IgD-negative memory B cell (primary cell): ENCODE results near the gene VCAN. TPM values are rescaled to one million over a fixed set of nuclear protein-coding genes. Genes with fewer than 3 reads are reported as not detected.

Experiments used
- H3K27ac Mint-ChIP-seq, 3 donors: one replicate each; pipeline ENCODE4 v1.8.0; 2020 to 2022; ENCODE audit warnings: mild to moderate bottlenecking in 3 of 3, mixed read lengths in 3 of 3, moderate library complexity in 1 of 3
- H3K27me3 Mint-ChIP-seq: one replicate; pipeline ENCODE4 v1.8.0; 2021; ENCODE audit warnings: mixed read lengths
- H3K36me3 Mint-ChIP-seq: one replicate; pipeline ENCODE4 v1.8.0; 2020; ENCODE audit warnings: mild to moderate bottlenecking, mixed read lengths
- H3K4me1 Mint-ChIP-seq, 3 donors: one replicate each; pipeline ENCODE4 v1.8.0; 2020 to 2022; ENCODE audit warnings: mixed read lengths in 3 of 3, mild to moderate bottlenecking in 1 of 3
- H3K4me3 Mint-ChIP-seq, 4 donors: one replicate each; pipeline ENCODE4 v1.8.0; 2020 to 2022; ENCODE audit warnings: mild to moderate bottlenecking in 4 of 4, mixed read lengths in 4 of 4, moderate library complexity in 3 of 4
- H3K9me3 Mint-ChIP-seq, 3 donors: one replicate each; pipeline ENCODE4 v1.8.0; 2020 to 2021; ENCODE audit warnings: mixed read lengths in 3 of 3, mild to moderate bottlenecking in 1 of 3
- polyA plus RNA-seq: library from polyadenylated mRNA; unstranded; fragments of 300-500 nt; fragmentation: Illumina TruSeq; gene quantifications from one replicate; pipeline ENCODE4 v1.2.3, GENCODE V29; 2021

Gene VCAN
- polyA plus RNA-seq, 1 donor from 2014 or later: 1.6 TPM

GRCh38 chr5:83568186-83568585 lies 96.6 kb downstream of the VCAN start:
- H3K4me3 Mint-ChIP-seq: no peak overlapping the region
- peak overlapping the region in 1 of 3 donors; percentile 42 for H3K27ac Mint-ChIP-seq
- H3K27me3 Mint-ChIP-seq: no peaks in the 10 kb centered on the region
- H3K4me1 Mint-ChIP-seq: no peaks in the 10 kb centered on the region
- H3K36me3 Mint-ChIP-seq: no peaks in the 10 kb centered on the region
- H3K9me3 Mint-ChIP-seq: no peaks in the 10 kb centered on the region

- H3K36me3 Mint-ChIP-seq: no peaks in the 10 kb centered on the region
- no peaks in the 10 kb centered on the region for H3K27me3 Mint-ChIP-seq
- no peak overlapping the region for H3K27ac Mint-ChIP-seq
- H3K4me1 Mint-ChIP-seq: no peaks in the 10 kb centered on the region
- H3K9me3 Mint-ChIP-seq: no peaks in the 10 kb centered on the region
- no peak overlapping the region for H3K4me3 Mint-ChIP-seq
Observed at GRCh38 chr5:83570916-83571315, 99.4 kb downstream of the VCAN start.

GRCh38 chr5:83572271-83572670 lies 100.7 kb downstream of the VCAN start:
- H3K9me3 Mint-ChIP-seq: peaks cover 0 to 3% (median under 1%) of the 10 kb centered on the region in 3 donors
- no peak overlapping the region for H3K4me3 Mint-ChIP-seq
- H3K27ac Mint-ChIP-seq: no peak overlapping the region
- H3K4me1 Mint-ChIP-seq: no peaks in the 10 kb centered on the region
- H3K36me3 Mint-ChIP-seq: no peaks in the 10 kb centered on the region
- no peaks in the 10 kb centered on the region for H3K27me3 Mint-ChIP-seq

GRCh38 chr5:83576341-83576740 lies 104.8 kb downstream of the VCAN start:
- no peaks in the 10 kb centered on the region for H3K4me1 Mint-ChIP-seq
- H3K9me3 Mint-ChIP-seq: peaks cover 2 to 9% (median 4%) of the 10 kb centered on the region in 3 donors
- no peaks in the 10 kb centered on the region for H3K27me3 Mint-ChIP-seq
- no peaks in the 10 kb centered on the region for H3K36me3 Mint-ChIP-seq
- no peak overlapping the region for H3K27ac Mint-ChIP-seq
- H3K4me3 Mint-ChIP-seq: no peak overlapping the region

GRCh38 chr5:83577036-83577636 lies 105.6 kb downstream of the VCAN start:
- H3K4me3 Mint-ChIP-seq: no peak overlapping the region
- H3K4me1 Mint-ChIP-seq: no peaks in the 10 kb centered on the region
- H3K36me3 Mint-ChIP-seq: no peaks in the 10 kb centered on the region
- no peak overlapping the region for H3K27ac Mint-ChIP-seq
- no peaks in the 10 kb centered on the region for H3K27me3 Mint-ChIP-seq
- peaks cover 2 to 9% (median 4%) of the 10 kb centered on the region in 3 donors for H3K9me3 Mint-ChIP-seq

- Mint-ChIP-seq H3K27me3 (no peaks in the 10 kb centered on the region), H3K9me3 (peaks cover 0 to 3% (median 0%) of the 10 kb centered on the region in 3 donors), H3K36me3 (no peaks in the 10 kb centered on the region), H3K4me1 (peaks cover 0 to 1% (median 0%) of the 10 kb centered on the region in 3 donors), H3K27ac (no peak overlapping the region), H3K4me3 (no peak overlapping the region)
Observed at GRCh38 chr5:83583859-83584258, 112.3 kb downstream of the VCAN start.

GRCh38 chr5:83586874-83587776 lies 115.6 kb downstream of the VCAN start:
- H3K4me1 Mint-ChIP-seq: peaks cover 0 to 1% (median 0%) of the 10 kb centered on the region in 3 donors
- peak overlapping the region in 1 of 3 donors; percentile 17 for H3K27ac Mint-ChIP-seq
- peaks cover 0 to 3% (median 0%) of the 10 kb centered on the region in 3 donors for H3K9me3 Mint-ChIP-seq
- no peaks in the 10 kb centered on the region for H3K36me3 Mint-ChIP-seq
- H3K4me3 Mint-ChIP-seq: no peak overlapping the region
- H3K27me3 Mint-ChIP-seq: no peaks in the 10 kb centered on the region

- H3K9me3 Mint-ChIP-seq: no peaks in the 10 kb centered on the region
- peaks cover 0 to 1% (median 0%) of the 10 kb centered on the region in 3 donors for H3K4me1 Mint-ChIP-seq
- no peaks in the 10 kb centered on the region for H3K36me3 Mint-ChIP-seq
- H3K27ac Mint-ChIP-seq: no peak overlapping the region
- H3K4me3 Mint-ChIP-seq: no peak overlapping the region
- no peaks in the 10 kb centered on the region for H3K27me3 Mint-ChIP-seq
Observed at GRCh38 chr5:83589786-83590185, 118.2 kb downstream of the VCAN start.

- H3K4me3 Mint-ChIP-seq: no peak overlapping the region
- H3K27ac Mint-ChIP-seq: no peak overlapping the region
- H3K9me3 Mint-ChIP-seq: no peaks in the 10 kb centered on the region
- H3K4me1 Mint-ChIP-seq: peaks cover 0 to 1% (median 0%) of the 10 kb centered on the region in 3 donors
- H3K27me3 Mint-ChIP-seq: no peaks in the 10 kb centered on the region
- no peaks in the 10 kb centered on the region for H3K36me3 Mint-ChIP-seq
Observed at GRCh38 chr5:83590966-83591365, 119.4 kb downstream of the VCAN start.

- Mint-ChIP-seq H3K4me1 (no peaks in the 10 kb centered on the region), H3K9me3 (no peaks in the 10 kb centered on the region), H3K36me3 (no peaks in the 10 kb centered on the region), H3K4me3 (no peak overlapping the region), H3K27me3 (no peaks in the 10 kb centered on the region), H3K27ac (no peak overlapping the region)
Observed at GRCh38 chr5:83595217-83595616, 123.7 kb downstream of the VCAN start.

GRCh38 chr5:83608122-83608521 lies 136.6 kb downstream of the VCAN start:
- Mint-ChIP-seq H3K4me3 (no peak overlapping the region), H3K27ac (no peak overlapping the region), H3K4me1 (no peaks in the 10 kb centered on the region), H3K36me3 (no peaks in the 10 kb centered on the region), H3K9me3 (peaks cover 0 to 7% (median 0%) of the 10 kb centered on the region in 3 donors), H3K27me3 (peaks cover 4% of the 10 kb centered on the region)

- Mint-ChIP-seq H3K4me1 (no peaks in the 10 kb centered on the region), H3K9me3 (peaks cover 4 to 13% (median 9%) of the 10 kb centered on the region in 3 donors), H3K4me3 (no peak overlapping the region), H3K27me3 (no peaks in the 10 kb centered on the region), H3K36me3 (no peaks in the 10 kb centered on the region), H3K27ac (no peak overlapping the region)
Observed at GRCh38 chr5:83614841-83615240, 143.3 kb downstream of the VCAN start.

- no peak overlapping the region for H3K27ac Mint-ChIP-seq
- H3K9me3 Mint-ChIP-seq: no peaks in the 10 kb centered on the region
- H3K27me3 Mint-ChIP-seq: no peaks in the 10 kb centered on the region
Observed at GRCh38 chr5:83628360-83628759, 156.8 kb downstream of the VCAN start.

More at GRCh38 chr5:83628360-83628759, 156.8 kb downstream of the VCAN start:
- Mint-ChIP-seq H3K36me3 (no peaks in the 10 kb centered on the region), H3K4me1 (no peaks in the 10 kb centered on the region), H3K4me3 (no peak overlapping the region)
